K562 (cell line): Measurements from ENCODE around the gene TM7SF2. TPM values are rescaled to one million over a fixed set of nuclear protein-coding genes. Genes with fewer than 3 reads are reported as not detected.
A peak's percentile ranks its signal among the peaks of the same experiment; 100 is the strongest.

Source experiments
- AFF4 ChIP-seq: sonication (generic); formaldehyde crosslinking; IDR thresholded peaks from 2 replicates; pipeline ENCODE4 v1.8.0; 2023; ENCODE audit warnings: mild to moderate bottlenecking, missing genetic modification reagents
- BRF2 ChIP-seq: IDR thresholded peaks from 3 replicates; pipeline ENCODE4 v1.6.1; 2011; ENCODE audit warnings: borderline replicate concordance, mild to moderate bottlenecking; ENCODE audit not compliant: insufficient read length, insufficient read depth
- FOXM1 ChIP-seq, 2 experiments: fragments of 450-650 bp in 1 of 2; sonication (generic) in 1 of 2; formaldehyde crosslinking in 1 of 2; IDR thresholded peaks; 2 replicates each; pipeline versions ENCODE4 v1.6.1 to v1.9.0; 2017 to 2022; ENCODE audit warnings: low read depth in 2 of 2, mild to moderate bottlenecking in 2 of 2, missing genetic modification reagents in 1 of 2, moderate library complexity in 1 of 2
- FOXP1 ChIP-seq: sonication (generic); formaldehyde crosslinking; IDR thresholded peaks from 2 replicates; pipeline ENCODE4 v1.8.0; 2022; ENCODE audit warnings: mild to moderate bottlenecking, missing genetic modification reagents
- HSF4 ChIP-seq: fragments of 250-450 bp; sonication (Bioruptor Pico); IDR thresholded peaks from 2 replicates; pipeline ENCODE4 v2.1.2; 2022; ENCODE audit warnings: mild to moderate bottlenecking, moderate library complexity, borderline replicate concordance
- ID3 ChIP-seq, 2 experiments: fragments of 250-450 bp in 1 of 2; fragments of 450-650 bp in 1 of 2; sonication (Bioruptor Pico) in 1 of 2; IDR thresholded peaks; 2 replicates each; pipeline versions ENCODE4 v1.6.1 to v1.8.0; 2016 to 2021; ENCODE audit warnings: mild to moderate bottlenecking in 2 of 2, moderate library complexity in 2 of 2, missing compliant biosample characterization in 1 of 2, missing genetic modification characterization in 1 of 2
- JUND ChIP-seq, 2 experiments: IDR thresholded peaks; 2 replicates in 1 of 2; 3 replicates in 1 of 2; pipeline ENCODE4 v1.6.1; 2011; ENCODE audit warnings: borderline replicate concordance in 2 of 2, low read depth in 2 of 2, low read length in 2 of 2, improper control_type of control experiment in 1 of 2, missing biosample characterization in 1 of 2, missing genetic modification characterization in 1 of 2, missing genetic modification reagents in 1 of 2
- NCOA4 ChIP-seq: fragments of 450-650 bp; IDR thresholded peaks from 2 replicates; pipeline ENCODE4 v1.6.1; 2018; ENCODE audit warnings: mild to moderate bottlenecking; ENCODE audit not compliant: partially characterized antibody
- NCOR1 ChIP-seq: fragments of 450-650 bp; IDR thresholded peaks from 2 replicates; pipeline ENCODE4 v1.6.1; 2016; ENCODE audit warnings: mild to moderate bottlenecking, moderate library complexity
- RBBP5 ChIP-seq: fragments of 200-600 bp; sonication (generic); IDR thresholded peaks from 2 replicates; pipeline ENCODE4 v1.6.1; 2012; ENCODE audit warnings: borderline replicate concordance, mild to moderate bottlenecking, low read length, control low read depth, inconsistent platforms; ENCODE audit not compliant: insufficient read depth, poor library complexity, severe bottlenecking
- SIN3A ChIP-seq, 2 experiments: fragments of 150-350 bp in 1 of 2; IDR thresholded peaks; 2 replicates each; pipeline ENCODE4 v1.6.1; 2011 to 2016; ENCODE audit warnings: borderline replicate concordance in 2 of 2, low read depth in 2 of 2, low read length in 2 of 2, mild to moderate bottlenecking in 2 of 2, moderate library complexity in 2 of 2; ENCODE audit not compliant: control insufficient read depth in 1 of 2
- SMARCE1 ChIP-seq: fragments of 450-650 bp; IDR thresholded peaks from 2 replicates; pipeline ENCODE4 v1.7.1; 2016; ENCODE audit warnings: mild to moderate bottlenecking
- SRSF7 ChIP-seq: fragments of 200-400 bp; formaldehyde crosslinking; optimal IDR thresholded peaks from 2 replicates; pipeline ENCODE3; 2017; ENCODE audit warnings: mild to moderate bottlenecking, low read depth, low read length
- TAF1 ChIP-seq: IDR thresholded peaks from 2 replicates; pipeline ENCODE4 v1.6.1; 2011; ENCODE audit warnings: mild to moderate bottlenecking, low read length, moderate library complexity; ENCODE audit not compliant: insufficient read depth, control insufficient read depth, severe bottlenecking; ENCODE audit errors: extremely low read depth
- XRCC5 ChIP-seq: fragments of 200-400 bp; formaldehyde crosslinking; IDR thresholded peaks from 2 replicates; pipeline ENCODE4 v1.6.1; 2017; ENCODE audit warnings: low read depth, mild to moderate bottlenecking, low read length
- ZBTB2 ChIP-seq: fragments of 450-650 bp; IDR thresholded peaks from 2 replicates; pipeline ENCODE4 v1.6.1; 2016; ENCODE audit warnings: antibody characterized with exemption
- ZNF174 ChIP-seq: fragments of 250-450 bp; sonication (Bioruptor Pico); IDR thresholded peaks from 2 replicates; pipeline ENCODE4 v1.4.0; 2020; ENCODE audit warnings: mild to moderate bottlenecking
- ZNF3 ChIP-seq: fragments of 250-450 bp; sonication (Bioruptor Pico); IDR thresholded peaks from 2 replicates; pipeline ENCODE4 v1.5.0; 2021; ENCODE audit warnings: mild to moderate bottlenecking, moderate library complexity
- ZNF75A ChIP-seq: fragments of 450-650 bp; formaldehyde crosslinking; IDR thresholded peaks from 2 replicates; pipeline ENCODE4 v1.4.0; 2020; ENCODE audit warnings: mild to moderate bottlenecking
- polyA plus RNA-seq, 8 experiments: library from polyadenylated mRNA; depleted of rRNA in 4 of 8; stranded (reverse) in 5 of 8; unstranded in 3 of 8; fragments of >200 nt; fragmentation: Nextera tagmentation in 2 of 8; fragmentation: Illumina TruSeq in 1 of 8; extraction: Ambion mirVana in 2 of 8; extraction: Trizol in 1 of 8; gene quantifications; 2 replicates each; pipeline versions ENCODE4 v1.2.1 to v1.2.3, GENCODE V29; 2011 to 2014; ENCODE audit warnings: inconsistent platforms in 1 of 8, missing spikeins in 1 of 8
- total RNA-seq, 7 experiments: library from RNA; depleted of rRNA in 6 of 7; stranded (reverse); fragments of >200 nt in 6 of 7; fragmentation: Illumina TruSeq in 2 of 7; extraction: Trizol in 2 of 7; gene quantifications; 2 replicates each; pipeline versions ENCODE4 v1.2.1 to v1.2.3, GENCODE V29; 2011 to 2021; ENCODE audit warnings: low replicate concordance in 1 of 7

The TM7SF2 gene
- total and polyA plus RNA-seq, 9 of the 15 experiments (the other 6 are each of a cell fraction or from before 2014, with no cell fraction given) = 1.2 to 22.0 (median 14.3) TPM

- TF ChIP-seq AFF4 (peak; percentile 2; the same call in 1 of the 2 replicates), FOXP1 (CRISPR knock-in tag) (peak; percentile 80; the same call in 1 of the 2 replicates), HSF4 (CRISPR knock-in tag) (no peak), RBBP5 (no peak), SMARCE1 (0 out of 2 replicates have a peak, but pooled peaks have one; percentile 20), ZNF75A (CRISPR knock-in tag) (no peak), FOXM1 (IDR thresholded peaks at IDR 0.05; ENCODE audit: low read depth) (no peak), FOXM1 (CRISPR knock-in tag; IDR thresholded peaks at IDR 0.05; ENCODE audit: low read depth) (0 out of 2 replicates have a peak, but pooled peaks have one; percentile 8), ZNF3 (CRISPR knock-in tag) (no peak), ZNF174 (CRISPR knock-in tag) (no peak), NCOR1 (no peak), XRCC5 (no peak), ZBTB2 (no peak), ID3 (CRISPR knock-in tag; IDR thresholded peaks at IDR 0.05) (no peak), ID3 (tag; IDR thresholded peaks at IDR 0.05) (no peak), NCOA4 (no peak), TAF1 (no peak), JUND (IDR thresholded peaks at IDR 0.05; ENCODE audit: borderline replicate concordance, low read depth, low read length) (no peak), JUND (tag; IDR thresholded peaks at IDR 0.05; ENCODE audit: borderline replicate concordance, low read depth, low read length) (no peak), SRSF7 (no peak), BRF2 (no peak), SIN3A (IDR thresholded peaks at IDR 0.05; ENCODE audit: borderline replicate concordance in 2 of 2, control insufficient read depth in 1 of 2, low read depth in 2 of 2, low read length in 2 of 2) (peak; percentile 2 to 47; a peak in 1 of 4 replicates)
Measured at GRCh38 chr11:65121447-65121864, 9.8 kb downstream of the TM7SF2 start (continued).
